DND-41 (cell line): ENCODE data around the gene CXCR2.

Experiments used
- CTCF ChIP-seq: IDR thresholded peaks from 2 replicates; pipeline ENCODE4 v1.5.1; 2012; ENCODE audit warnings: borderline replicate concordance, low read length, moderate library complexity, mild to moderate bottlenecking; ENCODE audit not compliant: poor library complexity, severe bottlenecking; ENCODE audit errors: extremely low read depth
- EZH2 ChIP-seq: IDR thresholded peaks from 3 replicates; pipeline ENCODE4 v1.6.1; 2012; ENCODE audit warnings: borderline replicate concordance, low read depth, mild to moderate bottlenecking, moderate library complexity, low read length, inconsistent platforms; ENCODE audit not compliant: severe bottlenecking

- TF ChIP-seq CTCF: no peak
- no peak for TF ChIP-seq EZH2
These were observed 58.5 kb downstream of the CXCR2 start for GRCh38 chr2:218184331-218184730.
